SK-N-MC (cell line): Measurements from ENCODE around the gene EXOC3.

ENCODE experiments used
- EZH2 ChIP-seq: fragments of 200-600 bp; sonication (generic); IDR thresholded peaks from one replicate; pipeline ENCODE4 v1.6.1; 2017; ENCODE audit warnings: antibody characterized with exemption
- FOXP2 ChIP-seq: optimal IDR thresholded peaks from 2 replicates; pipeline ENCODE3; 2011; ENCODE audit warnings: mild to moderate bottlenecking, moderate library complexity; ENCODE audit not compliant: insufficient read depth; ENCODE audit errors: extremely low read length, control extremely low read depth
- POLR2AphosphoS5 ChIP-seq: IDR thresholded peaks from 2 replicates; pipeline ENCODE4 v1.6.1; 2012; ENCODE audit warnings: mild to moderate bottlenecking, low read depth, low read length, borderline replicate concordance

GRCh38 chr5:501105-501830 lies 58.3 kb downstream of the EXOC3 start:
- TF ChIP-seq POLR2AphosphoS5 (no peak), EZH2 (no peak), FOXP2 (no peak)
